ENCODE data around the gene NKAPD1.

GRCh38 chr11:112050721-112051120 is 23.4 kb upstream of the NKAPD1 start:
- no peak for TF ChIP-seq ZNF274 (IDR thresholded peaks at IDR 0.05; ENCODE audit: low read depth, low read length)
- TF ChIP-seq SUZ12 (IDR thresholded peaks at IDR 0.05; ENCODE audit: extremely low read depth, insufficient read depth, insufficient read length), result no peak
- no peak for TF ChIP-seq YY1 (IDR thresholded peaks at IDR 0.05; ENCODE audit: insufficient read depth, insufficient read length)

Data from NT2/D1 (cell line).